Measurements from ENCODE around the gene EIF5.

GRCh38 chr14:103347091-103347815, 13.2 kb downstream of the EIF5 start:
- no peak for TF ChIP-seq CTCF (IDR thresholded peaks at IDR 0.05; ENCODE audit: low read depth, low read length)
- no peak for TF ChIP-seq POLR2A (IDR thresholded peaks at IDR 0.05; ENCODE audit: extremely low read depth, insufficient read length)
- no peak for TF ChIP-seq MAX (IDR thresholded peaks at IDR 0.05; ENCODE audit: low read depth, low read length)
- no peak for TF ChIP-seq MYC (IDR thresholded peaks at IDR 0.05; ENCODE audit: low read depth, low read length)
